Nephron (organoid): ENCODE measurements around the gene FAM25G.

ENCODE experiments used
- H3K27ac Mint-ChIP-seq, 3 experiments: 2 replicates each; pipeline ENCODE4 v1.8.0; 2020; ENCODE audit warnings: mixed read lengths in 3 of 3, mild to moderate bottlenecking in 2 of 3, moderate library complexity in 1 of 3
- H3K27me3 Mint-ChIP-seq: 2 replicates; pipeline ENCODE4 v1.8.0; 2021; ENCODE audit warnings: low read depth, mild to moderate bottlenecking, moderate library complexity, mixed read lengths
- H3K36me3 Mint-ChIP-seq: 2 replicates; pipeline ENCODE4 v1.8.0; 2020; ENCODE audit warnings: low read depth, mixed read lengths
- H3K4me1 Mint-ChIP-seq: 2 replicates; pipeline ENCODE4 v1.8.0; 2020; ENCODE audit warnings: mixed read lengths
- H3K4me3 Mint-ChIP-seq, 3 experiments: 2 replicates each; pipeline ENCODE4 v1.8.0; 2020; ENCODE audit warnings: mild to moderate bottlenecking in 3 of 3, mixed read lengths in 3 of 3, moderate library complexity in 2 of 3
- H3K9me3 Mint-ChIP-seq: 2 replicates; pipeline ENCODE4 v1.8.0; 2020; ENCODE audit warnings: mixed read lengths
- CTCF ChIP-seq, 3 experiments: fragments of 200-600 bp; sonication (generic); IDR thresholded peaks; one replicate each; pipeline ENCODE4 v1.5.0; 2021; ENCODE audit warnings: antibody characterized with exemption in 3 of 3; ENCODE audit not compliant: unreplicated experiment in 3 of 3

Gene FAM25G

GRCh38 chr10:47451273-47451997, 40.1 kb downstream of the FAM25G start:
- no peaks in the 10 kb centered on the region for H3K27me3 Mint-ChIP-seq
- H3K9me3 Mint-ChIP-seq: no peaks in the 10 kb centered on the region
- H3K36me3 Mint-ChIP-seq: no peaks in the 10 kb centered on the region
- no peak overlapping the region for H3K27ac Mint-ChIP-seq
- no peak overlapping the region for H3K4me3 Mint-ChIP-seq
- peaks cover 25% of the 10 kb centered on the region for H3K4me1 Mint-ChIP-seq
- TF ChIP-seq CTCF (IDR thresholded peaks at IDR 0.05; ENCODE audit: unreplicated experiment in 3 of 3): no peak

- Mint-ChIP-seq H3K4me3 (no peak overlapping the region), H3K27ac (no peak overlapping the region), H3K36me3 (no peaks in the 10 kb centered on the region), H3K4me1 (peaks cover 20% of the 10 kb centered on the region), H3K27me3 (no peaks in the 10 kb centered on the region), H3K9me3 (peaks cover 6% of the 10 kb centered on the region)
- no peak for TF ChIP-seq CTCF (IDR thresholded peaks at IDR 0.05; ENCODE audit: unreplicated experiment in 3 of 3)
Measured at GRCh38 chr10:47450442-47450841, 41.1 kb downstream of the FAM25G start.

- no peak for TF ChIP-seq CTCF (IDR thresholded peaks at IDR 0.05; ENCODE audit: unreplicated experiment in 3 of 3)
Measured at GRCh38 chr10:47449979-47450378, 41.5 kb downstream of the FAM25G start.

GRCh38 chr10:47449102-47449978, 42.2 kb downstream of the FAM25G start:
- Mint-ChIP-seq H3K27ac (no peak overlapping the region), H3K36me3 (no peaks in the 10 kb centered on the region), H3K4me3 (no peak overlapping the region), H3K4me1 (peaks cover 10% of the 10 kb centered on the region), H3K9me3 (peaks cover 10% of the 10 kb centered on the region), H3K27me3 (no peaks in the 10 kb centered on the region)
- no peak for TF ChIP-seq CTCF (IDR thresholded peaks at IDR 0.05; ENCODE audit: unreplicated experiment in 3 of 3)

More at GRCh38 chr10:47449979-47450378, 41.5 kb downstream of the FAM25G start:
- H3K4me1 Mint-ChIP-seq: peaks cover 16% of the 10 kb centered on the region
- no peaks in the 10 kb centered on the region for H3K27me3 Mint-ChIP-seq
- H3K27ac Mint-ChIP-seq: no peak overlapping the region
- no peaks in the 10 kb centered on the region for H3K36me3 Mint-ChIP-seq
- no peak overlapping the region for H3K4me3 Mint-ChIP-seq
- H3K9me3 Mint-ChIP-seq: peaks cover 10% of the 10 kb centered on the region

GRCh38 chr10:47447705-47448104, 43.8 kb downstream of the FAM25G start:
- no peak for TF ChIP-seq CTCF (IDR thresholded peaks at IDR 0.05; ENCODE audit: unreplicated experiment in 3 of 3)
- Mint-ChIP-seq H3K9me3 (peaks cover 14% of the 10 kb centered on the region), H3K4me1 (peaks cover 3% of the 10 kb centered on the region), H3K4me3 (no peak overlapping the region), H3K27me3 (no peaks in the 10 kb centered on the region), H3K36me3 (no peaks in the 10 kb centered on the region), H3K27ac (no peak overlapping the region)
